Subcutaneous adipose tissue (tissue), 4 donors: Measurements from ENCODE around the gene CASP14. TPM values are rescaled to one million over a fixed set of nuclear protein-coding genes. Genes with fewer than 3 reads are reported as not detected.

Experiments used
- total RNA-seq, 4 donors: library from RNA; depleted of rRNA; stranded (reverse); fragments of >200 nt; gene quantifications; one replicate each; pipeline ENCODE4 v1.1.0, GENCODE V29; 2016
- TF ChIP-seq, protein P1 (sequence below): fragments of 450-650 bp; IDR thresholded peaks from one replicate; pipeline ENCODE4 v1.5.1; 2016; ENCODE audit warnings: low read depth, mild to moderate bottlenecking, control low read depth, antibody characterized with exemption, moderate library complexity

Gene CASP14
- total RNA-seq, 4 donors from 2014 or later: not detected

- TF ChIP-seq, protein P1, sequence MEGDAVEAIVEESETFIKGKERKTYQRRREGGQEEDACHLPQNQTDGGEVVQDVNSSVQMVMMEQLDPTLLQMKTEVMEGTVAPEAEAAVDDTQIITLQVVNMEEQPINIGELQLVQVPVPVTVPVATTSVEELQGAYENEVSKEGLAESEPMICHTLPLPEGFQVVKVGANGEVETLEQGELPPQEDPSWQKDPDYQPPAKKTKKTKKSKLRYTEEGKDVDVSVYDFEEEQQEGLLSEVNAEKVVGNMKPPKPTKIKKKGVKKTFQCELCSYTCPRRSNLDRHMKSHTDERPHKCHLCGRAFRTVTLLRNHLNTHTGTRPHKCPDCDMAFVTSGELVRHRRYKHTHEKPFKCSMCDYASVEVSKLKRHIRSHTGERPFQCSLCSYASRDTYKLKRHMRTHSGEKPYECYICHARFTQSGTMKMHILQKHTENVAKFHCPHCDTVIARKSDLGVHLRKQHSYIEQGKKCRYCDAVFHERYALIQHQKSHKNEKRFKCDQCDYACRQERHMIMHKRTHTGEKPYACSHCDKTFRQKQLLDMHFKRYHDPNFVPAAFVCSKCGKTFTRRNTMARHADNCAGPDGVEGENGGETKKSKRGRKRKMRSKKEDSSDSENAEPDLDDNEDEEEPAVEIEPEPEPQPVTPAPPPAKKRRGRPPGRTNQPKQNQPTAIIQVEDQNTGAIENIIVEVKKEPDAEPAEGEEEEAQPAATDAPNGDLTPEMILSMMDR: no peak
These were observed 26.5 kb upstream of the CASP14 start for GRCh38 chr19:15022752-15023151.

GRCh38 chr19:15025217-15025616 lies 24.1 kb upstream of the CASP14 start:
- TF ChIP-seq, protein P1: no peak

DNA sequence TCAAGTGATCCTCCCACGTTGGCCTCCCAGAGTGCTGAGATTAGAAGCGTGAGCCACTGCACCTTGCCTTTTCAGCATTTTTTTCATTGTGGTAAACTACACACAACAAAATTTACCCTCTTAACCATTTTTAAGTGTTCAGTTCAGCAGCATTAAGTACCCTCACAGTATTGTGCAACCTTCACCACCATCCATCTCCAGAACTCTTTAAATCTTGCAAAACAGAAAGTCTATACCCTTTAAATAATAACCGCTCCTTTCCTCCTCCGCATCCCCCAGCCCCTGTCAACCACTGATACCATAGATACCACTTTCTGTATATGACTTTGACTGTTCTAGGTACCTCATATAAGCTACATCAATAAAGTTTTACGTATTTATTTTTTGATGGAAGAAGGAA lies 20.8 kb upstream of the CASP14 start:
- TF ChIP-seq, protein P1: no peak

- TF ChIP-seq, protein P1: no peak
These were observed 17.6 kb upstream of the CASP14 start for GRCh38 chr19:15031675-15032074.

- TF ChIP-seq, protein P1: no peak
These were observed 13.4 kb upstream of the CASP14 start for GRCh38 chr19:15035795-15036311.

DNA sequence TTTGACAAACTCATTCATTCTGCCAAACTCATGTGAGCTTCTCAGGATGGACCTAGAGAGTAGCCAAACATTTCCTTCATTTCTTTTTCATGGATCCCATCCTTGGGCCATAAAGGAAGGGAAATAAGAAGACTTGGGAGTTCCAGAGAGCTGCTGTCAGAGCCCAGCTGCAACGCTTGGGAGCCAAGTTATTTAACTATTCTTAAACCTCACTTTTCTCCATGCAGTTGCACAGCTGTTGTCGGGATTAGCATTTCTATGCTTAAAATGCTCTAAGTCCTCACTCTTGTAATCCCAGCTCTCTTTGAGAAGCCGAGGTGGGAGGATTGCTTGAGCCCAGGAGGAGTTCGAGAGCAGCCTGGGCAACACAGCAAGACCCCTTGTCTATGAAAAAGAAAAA lies 11.7 kb upstream of the CASP14 start:
- TF ChIP-seq, protein P1: no peak

- TF ChIP-seq, protein P1: no peak
These were observed 11.0 kb upstream of the CASP14 start for GRCh38 chr19:15038294-15038693.
